NCI-H510A (cell line): ENCODE measurements around the gene BEAN1.
"Not testable (repeated sequence)": the region's sequence is repeated elsewhere in the genome, so short reads cannot be mapped to it uniquely, and the experiment has no call there.

ENCODE experiments used
- DNase-seq: peaks from one replicate; lab custom pipeline; 2025; lab: John Stamatoyannopoulos, UW

BEAN1 gene

GRCh38 chr16:66508914-66509496 lies 81.9 kb downstream of the BEAN1 start:
- no peak for DNase-seq

- DNase-seq = no peak
Observed at GRCh38 chr16:66509576-66509975, 82.5 kb downstream of the BEAN1 start.

- no peak for DNase-seq
Observed at GRCh38 chr16:66510298-66510697, 83.2 kb downstream of the BEAN1 start.

DNA sequence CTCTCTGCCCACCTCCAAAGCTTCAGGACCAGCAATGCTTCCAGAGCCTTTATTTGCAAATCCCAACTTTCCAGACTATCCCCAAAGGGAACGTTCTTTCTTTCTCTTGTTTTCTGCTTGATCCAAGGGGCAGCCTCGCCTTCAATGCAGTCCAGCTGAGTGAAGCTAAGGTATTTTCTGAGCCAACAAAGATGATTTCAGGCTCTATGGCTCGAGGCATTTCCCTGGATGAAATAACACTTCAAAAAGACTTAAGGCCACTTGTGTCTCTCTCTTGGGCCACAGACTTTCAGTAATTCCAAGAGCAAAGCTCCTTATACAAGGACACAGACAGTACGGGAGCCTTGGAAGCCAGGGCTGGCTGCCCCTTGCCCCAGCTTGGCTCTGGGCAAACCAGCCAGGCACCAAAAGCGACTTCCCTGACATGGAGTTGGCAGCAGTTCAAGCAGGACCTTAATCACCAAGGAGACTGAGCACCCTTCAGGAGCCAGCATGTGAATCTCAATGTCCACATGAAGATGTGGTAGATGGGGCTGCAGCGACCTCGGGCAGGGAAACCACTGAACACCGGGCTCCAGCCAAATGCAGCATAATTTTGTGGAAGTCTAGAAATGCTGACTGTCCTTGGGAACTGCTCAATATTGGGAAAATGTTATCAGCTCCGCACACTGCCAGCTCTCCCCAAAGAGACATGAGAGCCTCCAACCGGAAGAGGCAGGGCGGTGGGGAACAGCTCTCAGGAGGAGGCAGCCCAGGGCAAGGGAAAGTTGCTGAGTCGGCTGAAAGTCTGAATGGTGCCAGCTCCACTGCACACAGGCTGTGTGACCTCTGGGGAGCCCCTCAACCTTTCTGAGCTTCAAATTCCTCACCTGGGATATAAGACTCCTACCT lies 83.9 kb downstream of the BEAN1 start:
- DNase-seq = no peak

DNA sequence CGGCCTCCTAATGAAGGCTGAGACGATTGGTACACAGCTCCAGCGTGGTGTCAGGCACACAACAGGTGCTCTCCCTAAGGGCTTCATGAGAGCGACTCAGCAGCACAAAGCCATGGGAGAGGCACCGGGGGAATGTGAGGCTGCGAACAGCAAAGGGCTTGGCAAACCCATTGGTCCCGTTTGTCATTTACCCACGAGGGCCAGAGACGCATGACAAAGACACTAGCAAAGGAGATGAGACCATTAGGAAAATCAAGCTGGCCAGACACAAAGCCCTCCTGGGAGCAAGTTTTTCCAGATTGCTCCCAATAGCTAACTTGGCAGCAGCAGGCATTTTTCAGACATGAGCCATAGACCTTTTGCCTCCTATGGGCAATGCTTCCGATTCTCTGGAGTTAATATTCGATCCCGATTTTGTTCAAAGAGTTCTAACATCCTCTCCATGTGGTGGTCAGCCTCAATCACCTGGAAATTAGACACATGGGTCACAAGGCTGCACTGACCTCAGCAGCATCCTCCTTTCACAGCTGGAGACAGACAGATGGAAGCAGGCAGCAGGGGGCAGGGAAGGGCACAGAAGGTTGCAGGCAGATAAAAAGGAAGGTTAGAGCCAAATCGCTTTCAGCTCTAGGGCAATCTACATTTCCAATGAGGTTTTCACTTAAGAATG lies 84.6 kb downstream of the BEAN1 start:
- DNase-seq = no peak

DNA sequence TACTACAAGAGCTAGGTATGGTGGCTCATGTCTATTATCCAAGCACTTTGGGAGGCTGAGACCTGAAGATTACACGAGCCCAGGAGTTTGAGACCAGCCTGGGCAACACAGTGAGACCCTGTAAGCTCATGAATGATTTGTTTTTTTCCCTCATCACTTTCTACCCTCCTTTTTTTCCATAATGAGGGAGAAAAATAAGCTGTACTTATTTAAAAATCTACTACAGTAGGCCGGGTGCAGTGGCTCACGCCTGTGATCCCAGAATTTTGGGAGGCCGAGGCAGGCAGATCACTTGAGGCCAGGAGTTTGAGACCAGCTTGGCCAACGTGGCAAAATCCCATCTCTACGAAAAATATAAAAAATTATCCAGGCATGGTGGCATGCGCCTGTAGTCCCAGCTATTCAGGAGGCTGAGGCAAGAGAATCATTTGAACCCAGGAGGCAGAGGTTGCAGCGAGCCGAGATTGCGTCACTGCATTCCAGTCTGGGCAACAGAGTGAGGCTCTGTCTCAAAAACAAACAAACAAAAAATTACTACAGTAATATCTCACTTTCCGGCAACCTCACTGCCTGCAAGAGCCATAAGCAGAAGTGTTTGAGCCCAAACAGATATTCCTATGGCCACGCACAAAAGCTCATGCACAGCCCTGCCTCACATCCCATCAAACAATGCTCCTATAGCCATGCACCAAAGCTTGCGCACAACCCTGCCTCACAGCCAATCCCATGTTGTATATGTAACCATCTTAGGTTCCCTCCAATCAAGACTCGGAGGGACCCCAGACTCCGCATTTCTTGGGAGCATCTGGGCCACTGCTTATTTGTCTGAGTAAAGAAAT lies 85.4 kb downstream of the BEAN1 start:
- no peak for DNase-seq

DNA sequence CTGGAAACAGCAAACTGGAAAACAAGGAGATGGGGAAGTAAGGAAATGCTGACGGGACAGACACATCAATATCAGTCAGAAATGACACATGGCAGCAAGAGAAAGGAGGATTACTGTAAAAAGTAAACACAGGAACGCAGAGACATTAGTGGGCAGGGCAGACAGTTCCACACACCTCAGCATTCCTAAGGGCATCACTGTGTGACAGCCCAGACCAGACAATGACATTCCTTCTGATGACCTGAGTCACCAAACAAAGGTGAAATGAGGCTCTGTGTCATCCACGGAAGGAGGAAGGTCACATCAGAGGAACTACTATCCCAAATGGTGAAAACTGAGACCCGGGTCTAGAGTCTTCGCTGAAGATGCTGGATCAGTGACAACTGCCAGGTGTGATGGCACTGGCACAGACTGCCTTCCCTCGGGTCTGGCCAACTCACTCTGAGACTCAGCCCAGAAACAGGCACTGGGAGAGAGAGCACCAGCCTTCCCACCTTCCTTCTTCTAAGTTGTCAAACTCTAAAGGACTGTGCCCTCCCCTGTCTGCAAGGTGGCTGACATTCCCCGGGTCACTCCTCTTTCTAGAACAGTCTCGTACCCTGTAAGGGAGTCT lies 86.1 kb downstream of the BEAN1 start:
- no peak for DNase-seq

GRCh38 chr16:66514391-66514790 lies 87.3 kb downstream of the BEAN1 start:
- not testable (repeated sequence) for DNase-seq

DNA sequence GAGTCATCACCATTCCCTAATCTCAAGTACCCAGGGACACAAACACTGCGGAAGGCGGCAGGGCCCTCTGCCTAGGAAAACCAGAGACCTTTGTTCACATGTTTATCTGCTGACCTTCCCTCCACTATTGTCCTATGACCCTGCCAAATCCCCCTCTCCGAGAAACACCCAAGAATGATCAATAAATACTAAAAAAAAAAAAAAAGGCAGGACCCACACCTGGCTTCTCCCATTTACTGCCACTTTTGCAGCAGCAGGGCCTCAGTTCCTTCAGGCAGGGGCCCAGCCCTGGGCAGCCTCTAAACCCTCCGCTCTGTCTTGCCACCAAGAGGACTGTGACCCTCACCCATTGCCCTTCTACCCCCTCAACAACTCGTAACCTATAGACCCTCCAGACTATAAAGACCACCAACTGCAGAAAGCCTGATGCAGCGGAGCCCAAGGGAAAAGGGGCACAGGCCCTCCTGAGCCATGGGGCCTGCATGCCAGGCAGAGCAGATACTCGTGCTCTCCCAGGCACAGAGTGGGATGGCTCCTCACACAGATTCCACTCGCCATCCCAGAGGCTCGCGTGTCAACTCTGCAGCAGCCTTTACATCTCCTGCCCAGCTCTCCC lies 88.0 kb downstream of the BEAN1 start:
- not testable (repeated sequence) for DNase-seq

DNA sequence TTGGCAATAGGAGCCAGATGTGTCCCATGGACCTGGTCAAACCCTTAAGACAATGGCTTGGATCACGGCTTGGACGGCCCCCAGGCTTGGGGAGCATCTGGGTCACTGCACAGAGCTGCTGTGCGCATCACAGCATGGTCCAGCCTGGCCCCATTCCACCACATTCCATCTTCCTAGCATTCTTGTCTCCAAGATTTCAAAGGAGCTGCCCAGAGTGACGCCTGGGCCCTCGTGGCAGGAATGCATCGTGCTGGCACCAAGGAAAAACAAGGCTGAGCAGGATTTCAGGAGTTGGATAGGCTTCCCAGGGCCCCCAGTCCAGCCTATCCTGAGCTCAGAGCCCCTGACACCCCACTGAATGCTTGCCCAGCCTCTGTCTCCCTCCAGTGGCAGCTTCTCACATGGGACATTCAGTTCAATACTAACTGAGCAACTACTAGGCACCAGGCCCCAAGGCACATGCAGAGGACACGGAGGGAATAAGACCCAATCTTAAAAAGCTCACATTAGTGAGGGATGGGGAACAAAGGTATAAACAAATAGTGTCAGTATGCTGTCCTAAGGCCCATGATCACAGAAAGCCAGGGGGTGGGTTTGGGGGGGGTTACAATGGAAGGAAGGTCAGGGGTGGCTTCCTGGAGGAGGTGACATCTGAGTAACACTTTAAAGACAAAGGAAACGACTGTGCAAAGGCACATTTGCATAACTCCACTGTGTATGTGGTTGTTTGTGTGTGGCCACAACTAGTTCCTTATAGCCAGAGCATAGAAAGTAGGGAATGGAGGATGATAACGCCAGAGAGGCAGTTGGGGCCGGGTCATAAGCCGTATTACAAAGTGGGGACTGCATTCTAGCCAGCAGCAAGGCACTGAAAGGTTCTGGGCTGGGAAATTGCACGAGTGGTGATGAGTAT lies 88.8 kb downstream of the BEAN1 start:
- DNase-seq = no peak

DNA sequence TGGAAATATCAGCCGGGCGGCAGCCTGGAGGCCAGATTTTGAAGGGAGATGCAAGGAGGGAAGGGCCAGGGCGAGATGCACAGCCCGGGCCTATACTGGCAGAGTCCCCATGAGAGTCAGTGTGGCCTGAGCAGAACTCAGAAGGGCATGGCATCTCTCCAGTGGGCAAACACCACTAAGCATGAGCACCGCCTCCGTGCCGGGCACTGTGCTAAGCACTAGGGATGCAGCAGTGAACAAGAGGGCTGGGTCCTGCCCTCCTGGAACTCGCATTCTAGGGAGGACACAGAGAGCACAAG lies 89.4 kb downstream of the BEAN1 start:
- no peak for DNase-seq

DNA sequence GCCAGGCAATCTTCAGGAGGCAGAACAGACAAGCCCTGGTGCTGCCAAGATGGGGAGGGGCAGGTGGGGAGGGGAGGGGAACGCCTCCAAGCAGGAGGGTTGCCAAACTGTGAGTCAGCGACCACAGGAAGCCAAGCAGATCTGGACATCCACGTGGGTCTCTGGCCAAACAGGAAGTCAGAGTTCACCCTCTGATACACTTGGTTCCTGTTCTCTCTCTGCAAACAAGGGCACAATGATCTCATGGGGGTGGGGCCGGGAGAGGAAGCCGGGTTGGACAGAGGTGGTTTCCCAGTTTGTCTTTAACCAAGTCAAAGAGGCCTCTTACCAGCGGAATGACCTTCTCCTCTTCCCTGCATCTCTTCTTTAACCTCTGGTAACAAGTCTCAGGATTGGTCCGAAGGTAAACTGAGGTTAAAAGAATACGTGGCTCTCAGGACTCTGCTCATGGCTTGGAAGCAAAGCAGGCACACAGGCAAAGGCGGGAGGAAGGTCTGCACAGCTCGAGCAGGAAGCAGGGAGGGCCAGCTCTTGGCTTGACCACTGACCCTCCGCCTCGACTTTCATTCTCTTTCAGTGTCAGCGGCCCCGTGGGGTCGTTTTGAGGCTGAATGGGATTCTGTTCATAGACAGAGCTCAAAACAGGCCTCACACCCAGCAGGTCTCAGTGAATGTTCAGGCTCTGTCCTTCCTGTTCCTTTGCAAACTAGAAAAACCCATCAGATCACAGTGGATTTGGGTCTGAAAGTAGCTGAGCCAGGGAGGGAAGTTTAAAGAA lies 89.9 kb downstream of the BEAN1 start:
- DNase-seq = peak; percentile 63

DNA sequence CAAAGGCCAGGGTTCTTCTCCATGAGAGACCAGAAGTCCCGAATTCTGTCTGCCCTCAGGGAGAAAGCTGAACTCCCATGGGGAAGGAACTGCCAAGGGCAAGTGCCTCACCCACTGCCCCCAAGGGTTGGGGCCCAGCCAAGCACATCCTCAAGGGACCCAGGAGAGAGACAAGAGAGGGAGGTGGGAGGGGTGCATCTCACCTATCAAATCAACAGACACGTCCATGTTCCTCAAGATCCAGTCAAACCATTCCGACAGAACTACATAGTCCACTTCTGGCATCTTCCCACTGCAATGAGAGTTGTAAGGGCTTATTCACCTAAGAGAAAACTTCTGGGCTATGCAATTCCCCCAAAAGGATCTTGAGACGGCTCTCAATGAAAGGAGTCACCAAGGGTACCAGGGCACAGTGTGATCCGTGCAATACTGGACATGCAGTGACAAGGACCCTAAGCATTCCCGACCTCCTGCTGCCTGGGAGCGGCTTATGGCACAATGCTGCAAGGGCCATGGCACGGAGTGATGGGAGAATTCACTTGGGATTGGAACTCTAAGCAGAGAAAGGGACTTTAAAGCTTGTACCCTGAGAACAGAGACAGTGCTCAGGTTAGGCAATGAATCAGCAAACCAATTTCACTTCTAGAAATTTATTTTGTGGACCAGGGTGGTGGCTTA lies 90.6 kb downstream of the BEAN1 start:
- DNase-seq = no peak

DNA sequence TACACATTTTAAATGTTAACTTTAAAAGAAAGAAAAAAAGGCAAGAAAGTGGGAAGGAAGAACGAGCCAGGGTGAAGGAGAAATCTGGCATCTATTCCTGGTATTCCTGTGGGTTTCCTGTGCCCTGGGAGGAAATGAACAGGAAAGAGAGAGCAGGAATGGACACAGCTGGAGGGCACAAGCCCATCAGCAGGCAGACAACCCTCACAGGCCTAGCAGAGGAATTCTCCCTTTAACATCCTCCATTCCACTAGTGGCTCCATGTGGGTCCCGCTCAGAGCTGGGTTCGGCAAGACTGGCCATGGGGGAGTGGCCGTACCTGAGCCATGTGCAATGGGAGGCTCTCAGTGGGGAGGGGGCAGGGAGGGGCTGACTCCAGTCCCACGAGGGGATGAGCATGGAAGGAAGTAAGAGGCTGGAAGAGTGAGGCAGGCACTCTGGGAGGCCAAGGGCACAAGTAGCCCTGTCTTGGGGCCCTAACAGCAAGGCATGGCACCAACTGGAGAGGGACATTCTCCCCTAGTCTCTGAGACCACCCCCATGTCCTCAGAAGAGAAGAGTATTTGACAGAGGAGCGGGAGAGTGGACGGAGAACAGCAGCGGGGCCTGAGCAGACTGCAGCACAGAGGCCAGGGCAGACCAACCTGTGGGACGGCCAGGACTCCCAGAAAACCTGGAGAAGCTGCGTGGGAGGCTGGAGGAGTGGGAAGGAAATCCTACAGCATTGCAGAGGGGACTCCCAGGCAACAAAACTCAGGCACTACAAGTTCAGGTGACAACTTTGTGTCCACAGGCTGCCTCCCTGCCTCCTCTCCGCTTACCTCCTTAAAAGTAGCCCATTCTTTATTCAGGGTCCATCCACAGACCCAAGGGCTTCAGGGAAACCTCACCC lies 92.6 kb downstream of the BEAN1 start:
- DNase-seq = no peak

- DNase-seq = no peak
Observed at GRCh38 chr16:66520406-66521170, 93.5 kb downstream of the BEAN1 start.

- no peak for DNase-seq
Observed at GRCh38 chr16:66521252-66521713, 94.2 kb downstream of the BEAN1 start.
